Measurements from ENCODE around the gene TRIM71. TPM values are rescaled to one million over a fixed set of nuclear protein-coding genes. Genes with fewer than 3 reads are reported as not detected.

Gene TRIM71
- total and polyA plus RNA-seq, 2 of the 13 experiments (the other 11 are each of a cell fraction or from before 2014, with no cell fraction given): 21.7 to 76.9 TPM

- TF ChIP-seq ARID5B (CRISPR knock-in tag; IDR thresholded peaks at IDR 0.05) (no peak), ZNF121 (CRISPR knock-in tag; IDR thresholded peaks at IDR 0.05) (no peak), ZNF572 (CRISPR knock-in tag; IDR thresholded peaks at IDR 0.05) (no peak), UBTF (CRISPR knock-in tag; IDR thresholded peaks at IDR 0.05) (peak; percentile 87; the same call in 1 of the 2 replicates), MXD1 (CRISPR knock-in tag; IDR thresholded peaks at IDR 0.05) (no peak), FOXO1 (CRISPR knock-in tag; IDR thresholded peaks at IDR 0.05) (no peak), HNF1B (CRISPR knock-in tag; IDR thresholded peaks at IDR 0.05) (no peak), ESRRA (CRISPR knock-in tag; IDR thresholded peaks at IDR 0.05; ENCODE audit: low read depth) (no peak), RBM22 (optimal IDR thresholded peaks at IDR 0.05; ENCODE audit: low read length) (peak; percentile 96), CBX2 (IDR thresholded peaks at IDR 0.05; ENCODE audit: low read depth, low read length) (no peak), CBX2 (CRISPR knock-in tag; IDR thresholded peaks at IDR 0.05; ENCODE audit: low read depth) (no peak), RBFOX2 (IDR thresholded peaks at IDR 0.05; ENCODE audit: low read depth, low read length) (peak; percentile 84), KDM5B (CRISPR knock-in tag; IDR thresholded peaks at IDR 0.05; ENCODE audit: borderline replicate concordance) (no peak), ZNF343 (CRISPR knock-in tag; IDR thresholded peaks at IDR 0.05) (no peak), ZNF557 (CRISPR knock-in tag; IDR thresholded peaks at IDR 0.05) (no peak), ZNF879 (CRISPR knock-in tag; IDR thresholded peaks at IDR 0.05) (no peak), RAD51 (IDR thresholded peaks at IDR 0.05; ENCODE audit: borderline replicate concordance) (no peak), TFDP2 (CRISPR knock-in tag; IDR thresholded peaks at IDR 0.05) (peak; percentile 34; the same call in 1 of the 2 replicates), ZNF547 (CRISPR knock-in tag; IDR thresholded peaks at IDR 0.05) (no peak), ARNT2 (CRISPR knock-in tag; IDR thresholded peaks at IDR 0.05; ENCODE audit: low read depth) (0 out of 2 replicates have a peak, but pooled peaks have one; percentile 20), ZFX (CRISPR knock-in tag; IDR thresholded peaks at IDR 0.05; ENCODE audit: low read depth) (peak; percentile 3; the same call in 1 of the 2 replicates), GATA4 (IDR thresholded peaks at IDR 0.05; ENCODE audit: borderline replicate concordance, low read depth) (no peak)
These were observed 4.0 kb downstream of the TRIM71 start (continued) for GRCh38 chr3:32821686-32822296.

All from HepG2 (cell line).